AG20443 (cell line): ENCODE data around the gene ASB7.

Experiments used
- DNase-seq: peaks from one replicate; pipeline ENCODE4 v3.0.0; 2012; ENCODE audit warnings: low spot score, mixed read lengths

ASB7 gene

DNA sequence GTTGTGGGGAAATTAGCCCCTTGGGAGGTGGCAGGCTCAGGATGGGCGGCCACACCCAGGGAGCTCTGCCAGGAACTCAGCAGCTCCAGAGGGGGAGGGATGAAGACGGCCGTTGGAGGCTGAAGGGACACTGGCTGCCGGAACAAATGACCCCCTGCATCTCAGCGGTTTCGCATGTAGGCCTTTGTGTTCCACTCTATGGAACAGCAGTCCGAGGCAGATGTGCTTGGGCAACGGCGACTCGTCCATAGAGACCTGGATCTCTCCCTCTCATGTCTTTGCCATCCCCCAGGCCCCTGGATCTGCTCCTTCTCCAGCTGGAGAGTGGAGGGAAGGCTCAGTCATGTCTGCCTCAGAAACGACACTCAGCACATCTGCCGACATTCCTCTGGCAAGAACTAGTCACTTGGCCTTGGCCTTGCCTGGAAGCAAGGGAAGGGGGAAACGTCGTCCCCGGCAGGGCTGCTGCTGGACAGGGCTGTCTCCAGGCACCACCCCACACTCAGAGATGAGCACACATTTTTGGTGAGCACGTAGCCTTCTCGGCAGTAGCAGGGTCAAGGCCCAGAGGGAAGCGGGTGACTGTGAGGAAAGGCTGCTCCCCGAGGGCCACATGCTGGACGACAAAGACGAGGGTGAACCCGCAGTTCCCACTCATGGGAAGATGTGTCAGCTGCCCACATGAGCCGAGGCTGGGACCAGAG is 83.8 kb downstream of the ASB7 start:
- DNase-seq, result peak; percentile 81

DNA sequence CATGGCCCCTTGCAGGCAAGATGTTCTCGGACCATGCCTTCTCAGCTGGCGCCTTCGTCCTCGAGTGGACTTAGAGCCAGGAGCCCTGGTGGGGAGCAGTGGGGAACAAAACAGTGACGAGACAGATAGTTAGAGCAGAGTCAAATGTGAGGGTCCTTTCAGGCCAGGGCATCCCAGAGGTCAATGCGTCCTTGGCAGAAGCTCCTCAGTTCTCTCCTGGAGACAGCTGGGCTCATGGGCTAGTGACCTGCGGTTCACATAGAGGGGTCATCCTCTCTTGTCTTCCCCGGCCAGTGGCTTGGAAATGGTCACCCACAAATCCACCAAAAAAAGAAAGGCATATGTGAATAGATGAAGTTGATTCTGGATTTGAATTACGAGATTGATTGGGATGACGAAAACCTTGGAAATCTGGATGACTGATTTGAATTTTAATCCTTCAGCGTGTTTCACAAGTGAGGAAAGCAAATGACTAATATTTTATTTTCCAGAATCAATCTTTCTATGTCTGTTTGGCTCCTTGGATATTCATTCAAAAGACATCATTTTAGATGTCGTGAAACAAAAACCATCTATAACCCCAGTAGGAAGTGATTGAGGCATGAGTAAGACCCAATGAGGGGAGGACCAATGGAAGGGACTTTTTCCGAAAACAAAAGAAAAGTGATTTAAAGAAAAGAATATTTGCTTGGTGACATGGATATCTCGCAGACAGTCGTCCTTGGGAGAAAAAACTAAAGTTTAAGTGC is 84.5 kb downstream of the ASB7 start:
- peak; percentile 68 for DNase-seq

DNA sequence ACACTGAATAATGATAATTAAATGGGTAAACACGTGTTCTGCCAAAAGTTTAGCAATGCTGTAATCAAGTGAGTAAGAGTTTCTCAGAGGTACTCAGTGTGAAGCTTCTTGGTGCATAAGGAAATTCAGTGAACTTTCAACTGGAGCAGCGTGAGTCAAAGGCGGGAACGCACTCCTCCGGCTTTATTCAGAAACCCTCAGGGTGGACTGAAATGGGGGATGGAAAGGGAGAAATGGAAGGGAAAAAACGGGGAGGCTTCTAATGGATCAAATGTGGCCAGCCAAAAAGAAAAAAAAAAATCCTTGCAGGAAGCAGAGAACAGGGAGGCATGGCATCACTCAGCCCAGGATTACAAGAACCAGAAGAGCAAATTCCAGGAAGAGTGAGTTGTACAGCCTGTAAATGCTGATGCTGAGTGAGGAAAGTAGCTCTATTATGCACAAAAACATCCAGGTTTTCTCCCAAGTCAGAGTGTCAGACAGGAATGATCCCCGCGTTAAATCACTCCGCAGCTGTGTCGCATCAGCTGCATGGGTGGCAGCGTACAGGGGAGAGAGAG is 85.3 kb downstream of the ASB7 start:
- peak; percentile 73 for DNase-seq

DNA sequence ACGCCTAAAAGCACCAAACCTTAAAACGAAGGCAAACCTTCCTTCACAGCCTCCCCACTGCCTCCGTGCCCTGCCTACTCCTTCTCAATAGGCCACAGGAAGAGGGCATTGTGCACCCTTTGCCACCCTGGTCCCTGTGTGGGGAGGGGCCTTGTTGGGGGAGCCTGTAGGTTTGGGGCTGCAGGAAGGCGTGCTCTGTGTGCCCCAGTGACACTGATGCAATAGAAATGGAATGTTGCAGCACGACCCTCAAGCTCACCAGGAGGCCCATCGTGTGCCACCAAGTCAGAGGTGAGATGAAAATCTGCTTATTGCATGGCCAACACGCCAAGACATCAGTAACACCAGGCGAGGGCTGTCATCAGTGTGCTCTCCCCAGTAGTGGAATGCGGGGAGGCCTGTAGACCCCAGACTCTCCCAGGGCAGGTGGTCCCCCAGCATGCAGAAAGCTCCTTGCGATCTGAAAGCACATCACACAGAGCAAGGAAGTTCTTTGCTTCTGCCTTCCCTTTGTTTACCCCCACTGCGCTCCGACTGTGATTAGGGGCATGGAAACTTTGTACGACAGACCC is 86.2 kb downstream of the ASB7 start:
- DNase-seq, result no peak

DNA sequence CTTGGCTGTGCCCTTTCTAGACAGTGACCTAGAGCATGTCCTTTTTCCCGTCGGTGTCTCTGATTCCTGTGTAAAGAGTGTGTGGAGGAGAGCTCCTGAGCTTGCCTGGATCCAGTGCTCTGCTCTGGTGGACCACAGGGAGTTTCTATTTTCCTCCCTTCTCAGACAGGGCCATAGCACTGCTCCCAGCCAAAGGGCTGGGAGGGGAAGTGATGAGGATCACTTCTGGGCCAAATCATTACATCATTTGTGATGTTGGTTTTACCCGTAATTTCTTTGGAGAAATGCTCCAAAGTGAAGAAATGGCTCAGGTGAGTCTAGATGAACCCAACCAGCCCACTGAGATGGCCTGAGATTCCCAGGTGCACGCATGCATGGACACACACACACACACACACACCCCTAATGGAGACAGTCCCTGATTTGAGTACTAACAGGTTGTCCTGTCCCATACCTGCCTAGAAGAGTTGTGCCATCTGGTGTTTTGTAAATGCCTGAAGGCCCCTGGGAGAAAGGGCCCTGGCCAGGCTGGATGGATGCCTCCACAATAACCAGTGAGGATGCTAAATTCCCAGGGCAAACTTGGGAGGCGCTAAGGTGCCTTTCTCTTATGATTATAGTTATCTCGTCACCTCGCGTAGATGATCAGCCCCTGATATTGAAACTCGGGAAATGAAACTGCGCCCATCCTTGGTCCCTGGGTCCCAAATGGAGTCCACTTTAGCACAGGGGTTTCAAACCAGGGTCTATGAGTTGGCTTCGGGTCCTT is 86.9 kb downstream of the ASB7 start:
- DNase-seq, result no peak

DNA sequence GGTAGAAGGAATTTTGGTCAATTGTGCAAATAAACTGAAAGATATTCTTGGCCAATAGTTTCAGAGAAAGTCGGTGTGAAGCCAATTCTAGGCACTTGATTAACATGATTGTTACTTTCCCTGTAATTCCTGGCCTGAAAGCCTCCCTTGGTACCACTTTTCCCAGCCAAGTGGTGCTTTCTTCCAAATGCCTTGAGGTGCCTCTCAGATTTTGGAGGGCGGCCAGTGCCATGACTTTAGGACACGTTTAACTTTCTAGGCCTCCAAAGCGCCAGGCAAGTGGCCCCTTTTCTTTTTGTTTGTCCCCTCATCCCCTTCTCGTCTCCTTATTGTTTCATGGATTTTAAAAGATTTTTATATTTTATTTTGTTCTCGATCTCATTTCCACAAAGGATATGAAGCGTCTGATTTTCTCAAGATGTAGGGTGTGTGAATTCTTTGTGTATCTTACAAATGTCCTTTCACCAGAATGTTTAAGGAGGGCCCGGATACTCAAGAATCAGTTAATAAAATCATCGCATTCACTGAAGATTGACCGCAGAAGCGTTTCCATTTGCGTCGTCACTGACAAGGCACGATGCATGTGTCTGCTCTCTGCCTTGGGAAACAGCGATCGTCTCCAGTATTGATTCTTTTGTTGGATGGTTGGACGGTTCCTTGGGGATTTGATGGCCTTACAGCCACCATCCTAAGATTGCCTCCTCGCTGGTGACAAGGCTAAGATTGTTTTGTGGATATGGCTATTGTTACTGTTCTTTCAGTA is 87.8 kb downstream of the ASB7 start:
- DNase-seq, result no peak

DNA sequence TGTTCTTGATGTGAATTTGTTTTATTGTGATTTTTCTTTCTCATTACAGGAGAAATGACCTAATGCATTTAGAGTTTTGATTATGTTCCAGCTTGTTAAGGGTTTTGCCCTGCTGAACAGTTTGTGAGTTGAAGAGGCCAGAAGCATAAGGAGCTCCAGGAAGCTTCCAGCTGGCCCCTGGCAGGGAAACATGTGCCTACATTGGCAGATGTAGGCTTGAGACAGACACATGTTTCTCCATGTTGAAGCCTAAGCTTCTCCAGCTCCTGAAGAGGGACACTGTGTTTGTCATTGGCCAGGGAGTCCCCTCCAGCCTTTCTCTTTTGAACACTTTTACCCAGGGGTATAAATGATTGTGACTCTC is 88.4 kb downstream of the ASB7 start:
- peak; percentile 15 for DNase-seq

DNA sequence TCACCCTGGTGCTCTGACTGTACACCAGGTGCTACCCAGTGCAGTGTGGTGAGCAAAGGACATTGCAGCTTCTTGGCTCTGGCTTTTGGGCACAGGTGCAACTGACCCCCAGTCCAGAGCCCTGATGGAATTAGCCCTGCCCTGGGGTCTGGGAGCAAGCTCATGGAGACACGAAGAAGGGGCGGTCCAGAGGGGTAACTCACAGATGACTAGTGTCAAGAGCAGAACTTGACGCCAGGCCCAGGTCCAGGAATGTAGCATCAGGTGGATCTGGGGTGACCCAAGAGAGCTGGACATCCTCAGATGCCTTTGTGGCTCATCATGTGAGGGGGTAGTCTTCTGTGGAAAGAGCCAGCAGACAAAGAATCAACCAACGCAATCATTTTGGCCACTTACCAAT is 88.9 kb downstream of the ASB7 start:
- no peak for DNase-seq

DNA sequence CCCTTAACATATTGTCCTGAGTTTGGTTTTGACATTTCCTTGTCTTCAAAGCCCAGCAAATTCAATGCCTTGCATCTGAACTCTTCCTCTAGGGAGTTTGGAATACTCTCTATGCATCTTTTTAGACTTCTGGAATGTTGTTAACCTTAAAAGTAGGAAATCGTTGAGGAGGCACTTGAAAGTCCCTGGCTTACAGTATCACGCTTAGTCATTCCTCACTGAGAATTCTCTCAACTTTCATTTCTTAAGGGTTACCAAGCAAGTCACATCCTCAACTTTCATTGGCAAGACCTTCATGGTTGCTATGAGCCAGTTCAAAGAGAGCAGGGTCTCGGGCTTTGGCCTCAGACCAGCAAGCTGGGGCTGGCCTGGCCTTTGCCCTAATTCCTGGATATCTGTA is 89.9 kb downstream of the ASB7 start:
- DNase-seq, result no peak

DNA sequence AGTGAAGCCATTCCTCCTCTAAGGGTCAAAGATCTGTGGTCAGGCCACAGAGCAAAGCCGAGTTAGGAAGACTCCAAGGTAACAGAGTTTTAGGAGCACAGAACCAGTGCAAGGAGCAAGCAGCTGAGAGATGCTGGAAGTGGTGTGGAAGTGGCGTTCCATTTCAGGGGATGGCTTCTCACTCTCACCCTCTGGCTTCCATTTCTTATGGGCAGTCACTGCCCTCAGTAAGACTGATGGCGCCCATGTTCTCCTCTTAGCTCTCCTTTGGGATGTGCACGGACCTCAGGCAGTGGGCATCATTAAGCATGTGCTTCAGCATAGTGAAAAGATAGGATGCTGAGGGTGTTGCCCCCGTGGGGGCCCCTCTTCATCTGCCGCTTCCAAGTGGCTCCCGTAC is 90.3 kb downstream of the ASB7 start:
- DNase-seq, result no peak

DNA sequence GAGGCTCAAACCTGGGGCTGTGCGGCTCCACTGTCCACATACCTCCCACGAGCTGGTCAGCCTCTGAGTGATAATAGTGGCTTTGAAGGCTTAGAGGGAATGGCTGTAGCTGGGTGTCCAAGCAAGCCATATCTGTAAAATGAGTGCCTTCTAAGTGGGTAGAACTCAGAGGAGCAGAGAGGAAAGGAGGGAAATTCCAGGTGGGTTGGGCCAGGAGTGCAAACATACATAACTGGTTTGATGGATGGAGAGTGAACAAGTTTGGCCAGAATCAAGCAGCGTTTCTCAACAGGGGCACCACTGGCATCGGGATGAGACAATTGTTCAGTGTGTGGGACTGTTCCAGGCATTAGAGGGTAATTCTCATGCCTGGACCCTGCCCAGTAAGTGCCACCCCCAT is 91.1 kb downstream of the ASB7 start:
- DNase-seq, result no peak

DNA sequence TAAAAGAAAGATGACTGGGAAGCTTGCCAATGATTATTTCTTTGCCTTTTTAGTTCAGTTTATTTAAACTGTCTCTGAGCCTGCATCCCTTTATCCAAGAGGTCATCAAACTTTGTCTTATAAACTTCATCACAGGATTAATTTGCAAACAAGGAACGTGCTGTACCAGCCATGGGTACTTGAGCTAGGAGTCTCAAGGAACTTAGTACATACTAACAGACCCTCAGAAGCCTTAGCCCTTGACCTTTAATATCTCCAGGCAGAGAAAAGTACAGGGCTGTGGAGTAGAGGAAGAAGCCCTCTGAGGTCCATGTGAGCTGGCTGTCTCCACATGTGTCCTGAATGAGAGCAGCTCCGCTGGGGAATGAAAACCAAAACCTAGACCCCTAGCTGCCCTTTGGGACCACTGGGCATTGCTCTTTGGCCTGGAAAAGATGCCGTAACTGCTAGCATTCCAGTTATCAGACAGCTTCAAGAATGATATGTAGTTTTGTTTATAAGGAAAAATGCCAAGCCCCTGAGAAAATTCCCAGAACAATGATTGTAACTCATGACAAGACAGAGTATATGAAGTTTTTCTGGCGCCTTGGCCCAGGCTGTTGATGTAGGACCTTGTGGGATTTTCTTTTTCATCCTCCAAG is 92.1 kb downstream of the ASB7 start:
- DNase-seq, result no peak

DNA sequence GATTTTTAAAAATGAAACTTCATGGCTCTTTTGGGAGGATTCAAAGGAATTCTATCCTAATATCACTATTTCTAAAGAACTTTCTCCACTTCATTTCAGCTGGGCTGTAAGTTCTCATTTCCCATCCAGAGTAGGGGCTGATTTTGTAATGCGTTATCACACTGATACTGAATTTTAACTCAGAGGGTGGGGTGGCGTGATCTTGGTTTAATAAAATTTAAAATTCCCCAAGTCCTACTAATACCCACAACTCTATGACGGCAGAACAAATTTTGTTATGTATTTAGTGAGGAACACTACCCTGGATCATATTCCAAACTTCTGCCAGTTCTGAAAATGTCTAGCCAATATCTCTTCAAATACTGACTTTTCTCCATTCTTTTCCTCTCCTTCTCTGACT is 92.7 kb downstream of the ASB7 start:
- no peak for DNase-seq

DNA sequence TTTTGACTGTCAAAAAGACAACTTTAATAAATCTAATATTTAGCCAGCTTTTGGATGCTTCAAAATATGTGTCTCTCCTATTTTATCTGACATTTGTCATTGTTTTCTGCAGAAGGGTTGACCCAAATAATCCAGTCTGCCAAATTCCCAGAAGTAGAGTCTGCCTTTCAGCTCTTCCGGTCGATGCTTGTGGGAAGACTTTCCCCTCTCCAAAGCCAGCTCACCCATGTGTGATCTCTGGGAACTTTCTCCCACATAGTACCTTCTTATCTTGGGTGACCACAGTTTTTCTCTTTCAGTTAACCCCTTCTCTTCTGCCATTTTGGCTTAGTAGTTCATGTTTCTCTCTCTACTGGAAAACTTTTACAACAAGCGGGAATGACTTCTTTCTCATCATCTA is 94.1 kb downstream of the ASB7 start:
- DNase-seq, result no peak
